Measurements from ENCODE around the gene PSMD6.
A peak's percentile ranks its signal among the peaks of the same experiment; 100 is the strongest.

Gene PSMD6

DNA sequence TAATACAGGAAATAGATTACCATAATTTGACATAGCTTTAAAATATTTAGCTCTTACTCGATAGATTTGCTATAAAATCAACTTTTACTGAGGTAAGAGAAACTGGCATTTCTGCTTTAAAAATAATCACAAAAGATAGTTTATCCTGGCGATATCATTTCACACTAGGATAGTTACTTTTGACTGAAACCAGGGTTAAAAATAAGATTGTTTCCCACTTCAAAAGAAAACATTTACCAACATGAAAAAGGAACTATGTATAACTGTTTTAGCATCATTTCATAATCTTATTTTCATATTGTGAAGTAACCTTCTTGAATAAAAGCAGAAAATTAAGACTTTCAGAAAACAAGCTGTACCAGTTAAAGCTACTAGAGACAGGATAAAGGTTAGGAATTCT, 15.3 kb downstream of the PSMD6 start:
- no peak for DNase-seq

DNA sequence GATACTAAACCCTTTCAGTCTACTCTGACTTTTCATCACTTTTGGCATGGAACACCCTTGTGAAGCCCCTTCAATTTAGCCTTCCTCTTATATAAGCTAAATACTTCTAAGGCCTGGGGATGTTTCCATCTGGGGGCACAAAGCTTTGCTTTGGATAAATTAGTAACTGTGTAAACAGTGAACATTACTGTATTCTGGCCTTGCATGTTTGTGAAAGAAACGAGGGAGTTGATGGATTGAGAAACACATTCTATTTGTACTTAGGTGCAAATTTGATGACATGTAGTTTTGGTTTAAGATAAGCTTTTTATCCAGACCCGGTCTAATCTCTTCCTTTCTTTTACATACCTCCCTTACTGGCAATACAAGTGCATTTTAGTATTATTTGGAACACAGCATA, 19.7 kb downstream of the PSMD6 start:
- no peak for DNase-seq

DNA sequence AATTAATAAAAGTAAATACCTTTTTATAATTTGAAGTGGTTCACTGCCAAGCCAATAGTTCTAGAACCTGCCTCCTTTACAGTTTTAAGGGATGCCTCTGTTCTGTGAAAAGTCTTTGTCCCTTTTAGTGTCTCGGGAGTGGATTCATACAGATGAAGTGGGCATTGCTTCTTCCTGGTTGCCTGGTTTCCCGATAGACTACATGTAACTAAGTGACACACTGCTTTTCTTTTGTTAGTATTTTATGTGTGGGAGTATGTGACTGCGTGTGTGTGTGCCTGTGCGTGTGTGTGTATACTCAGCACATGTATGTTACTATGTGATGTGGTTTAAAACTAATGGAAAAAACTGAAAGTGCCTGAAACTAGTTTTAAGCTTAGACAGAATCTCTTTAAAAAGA, 21.1 kb downstream of the PSMD6 start:
- no peak for DNase-seq

DNA sequence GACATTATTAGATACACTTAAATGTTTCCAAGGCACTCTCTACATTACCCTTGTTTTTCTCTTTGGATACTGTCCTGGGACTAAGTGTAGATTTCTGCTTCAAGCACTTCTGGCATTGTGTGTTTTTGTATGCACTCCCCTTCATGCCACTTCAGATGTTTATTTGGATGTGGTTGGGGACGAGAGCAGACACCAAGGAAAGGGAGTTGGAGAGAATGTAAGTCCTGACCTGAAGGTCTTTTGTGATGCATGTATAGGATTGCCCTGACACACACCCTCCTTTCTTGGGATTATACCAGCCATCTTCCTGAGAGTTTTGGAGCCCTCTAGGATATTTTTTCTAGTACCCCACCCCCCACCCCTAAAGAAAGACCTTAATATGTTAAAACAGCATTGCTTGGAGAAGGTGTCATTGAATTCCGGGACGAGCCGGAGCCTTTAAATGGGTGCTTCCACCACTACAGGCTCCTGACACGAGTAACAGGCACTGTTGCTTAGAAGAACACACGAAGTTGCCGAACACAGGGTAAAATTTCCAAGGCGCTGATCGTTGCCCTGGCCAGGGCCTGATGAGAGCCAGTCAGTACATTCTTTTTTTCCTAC, 22.7 kb downstream of the PSMD6 start:
- DNase-seq = no peak

DNA sequence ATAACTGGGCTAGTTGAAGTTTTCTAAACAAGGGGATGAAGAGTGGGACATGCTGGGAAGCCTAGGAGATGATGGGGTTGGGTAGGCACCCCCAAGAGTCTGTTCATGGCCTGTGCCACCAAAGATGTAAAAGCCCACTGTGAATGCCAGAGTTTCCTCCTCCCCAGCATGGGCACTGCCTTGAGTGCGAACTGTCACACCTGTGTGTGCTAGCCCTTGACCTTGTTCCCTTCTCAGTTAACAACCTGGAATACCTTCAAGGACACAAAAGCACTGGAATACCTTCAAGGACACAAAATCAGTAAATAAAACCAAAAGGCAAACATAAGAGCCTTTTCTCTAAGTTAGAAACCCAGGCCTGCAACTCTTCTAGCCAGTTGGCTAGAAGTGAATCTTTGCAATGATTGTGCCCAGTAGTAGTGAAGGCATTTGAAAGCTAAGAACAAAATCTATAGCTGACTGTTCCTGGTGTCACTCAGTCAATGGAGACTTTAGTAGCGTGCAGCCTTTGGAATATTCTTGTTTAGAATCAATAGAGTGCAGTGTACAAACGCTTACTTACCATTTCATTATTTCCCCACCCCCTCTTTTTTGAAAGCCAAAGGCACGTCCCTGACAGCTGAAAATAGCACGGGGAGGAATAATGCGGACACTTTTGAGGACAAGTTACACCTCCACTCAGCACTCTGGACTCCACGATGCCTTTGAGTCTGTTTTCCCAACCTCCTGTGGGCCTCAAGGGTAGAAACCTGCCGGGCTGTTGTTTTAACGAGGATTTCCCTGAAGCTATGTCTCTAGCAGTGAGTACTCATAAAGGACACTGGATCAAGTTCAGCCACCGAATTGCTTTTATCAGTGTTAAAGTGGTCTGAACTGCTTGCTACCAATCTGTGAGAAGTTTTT, 24.2 kb downstream of the PSMD6 start:
- DNase-seq = no peak

DNA sequence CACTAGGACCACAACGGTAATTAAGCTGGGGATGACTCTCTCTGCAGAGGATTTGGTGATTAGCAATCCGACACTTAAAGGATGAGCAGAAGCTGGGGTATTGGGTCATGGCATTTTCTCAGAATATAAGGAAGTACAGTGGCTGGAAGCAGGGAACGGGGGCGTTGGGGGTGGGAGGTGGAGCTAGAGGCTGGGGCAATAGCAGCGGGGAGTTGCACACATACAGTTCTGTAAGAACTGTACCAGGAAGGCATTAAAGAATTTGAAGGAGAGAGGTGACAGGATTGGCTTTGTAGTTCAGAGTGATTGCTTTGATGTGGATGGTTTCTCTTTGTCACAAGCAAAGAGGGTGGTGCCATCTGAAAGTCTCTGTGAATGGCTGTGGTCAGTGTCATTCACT, 28.2 kb downstream of the PSMD6 start:
- DNase-seq = no peak

DNA sequence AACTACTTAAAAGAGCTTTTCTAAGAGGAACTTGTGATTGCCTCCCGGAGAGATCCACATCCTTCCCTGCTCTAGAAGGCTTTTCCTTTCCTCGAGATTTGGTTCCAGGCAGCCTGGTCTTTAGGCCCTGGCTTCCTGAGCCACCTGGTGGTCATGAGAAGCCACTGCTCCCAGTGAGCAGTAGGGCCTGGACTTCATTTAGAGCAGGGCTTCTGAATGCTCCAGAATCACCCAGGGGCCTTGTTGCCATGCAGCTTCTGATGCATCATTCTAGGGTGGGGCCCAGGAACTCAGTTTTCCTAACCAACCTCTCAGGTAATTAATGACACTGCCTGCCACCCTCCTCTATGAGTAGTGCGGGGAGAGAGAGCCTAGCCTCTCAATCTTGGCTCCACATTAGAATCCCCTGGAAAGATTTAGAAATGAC, 29.6 kb downstream of the PSMD6 start:
- DNase-seq = peak; percentile 72

DNA sequence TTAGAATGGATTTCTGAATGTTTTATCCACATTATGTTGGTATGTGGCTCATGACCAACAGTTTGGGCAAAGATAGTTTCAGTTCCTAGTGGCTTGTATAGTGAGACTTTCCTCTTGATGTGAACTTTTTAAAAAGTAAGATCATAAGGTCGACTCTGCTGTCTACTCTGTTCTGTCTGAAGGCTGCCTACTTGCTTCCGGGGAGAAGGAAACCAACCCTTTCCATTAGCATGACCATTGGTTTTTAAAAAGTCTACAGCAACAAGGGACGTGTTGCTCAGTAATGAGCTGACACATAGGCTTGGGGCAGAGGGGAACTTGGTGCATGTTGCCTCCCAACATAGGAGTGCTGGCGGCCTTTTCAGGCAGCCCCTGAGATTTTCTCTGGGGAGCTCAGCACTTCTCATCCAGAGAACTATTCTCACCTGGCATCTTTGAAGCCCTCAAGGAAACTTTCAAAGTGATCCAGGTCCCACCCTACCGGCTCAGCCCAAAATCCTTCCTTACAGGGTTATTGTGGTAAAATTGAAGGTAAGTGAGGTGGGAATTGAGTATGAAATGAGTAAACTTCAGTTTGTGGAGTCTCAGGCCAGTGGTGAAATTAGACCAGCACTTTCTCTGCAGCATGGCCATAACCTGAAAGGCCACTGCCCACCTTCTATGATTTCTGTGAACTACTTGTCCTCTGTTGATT, 30.6 kb downstream of the PSMD6 start:
- DNase-seq = no peak

DNA sequence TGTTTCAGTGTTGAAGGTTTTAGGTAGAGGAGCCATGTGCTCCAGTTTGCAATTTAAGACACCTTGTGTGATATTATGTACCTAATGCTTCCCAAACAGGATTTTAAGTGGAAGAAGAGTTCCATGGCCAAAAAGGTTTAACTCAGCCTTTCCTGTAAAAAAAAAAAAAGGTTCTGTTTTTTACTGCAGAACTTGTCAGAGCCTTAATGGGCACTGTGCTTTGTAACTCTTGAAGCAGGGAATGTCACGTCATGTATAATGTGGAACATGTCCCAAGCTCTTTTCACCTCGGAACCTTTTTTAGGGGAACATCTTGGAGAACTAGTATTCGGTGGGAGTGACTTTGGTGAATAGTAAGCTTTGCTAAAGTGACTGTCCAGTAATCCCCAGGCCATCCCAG, 31.6 kb downstream of the PSMD6 start:
- no peak for DNase-seq

DNA sequence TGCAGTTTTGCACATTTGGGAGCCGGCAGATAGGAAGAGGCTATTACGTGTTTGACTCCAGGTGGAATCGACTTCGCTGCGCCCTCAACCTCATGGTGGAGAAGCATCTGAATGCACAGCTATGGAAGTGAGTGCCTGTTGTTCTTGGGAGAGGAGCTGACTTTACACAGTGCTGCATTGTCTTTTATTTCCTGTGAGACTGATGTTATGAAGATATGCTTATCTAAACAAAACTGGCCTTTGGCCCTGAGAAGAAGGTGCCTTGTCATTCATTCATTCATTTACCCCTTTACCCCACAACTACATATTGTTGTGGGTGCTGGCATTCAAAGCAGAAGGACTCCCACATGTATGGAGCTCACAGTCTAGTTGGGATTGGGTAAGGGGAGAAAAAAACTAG, 32.6 kb downstream of the PSMD6 start:
- DNase-seq = no peak

DNA sequence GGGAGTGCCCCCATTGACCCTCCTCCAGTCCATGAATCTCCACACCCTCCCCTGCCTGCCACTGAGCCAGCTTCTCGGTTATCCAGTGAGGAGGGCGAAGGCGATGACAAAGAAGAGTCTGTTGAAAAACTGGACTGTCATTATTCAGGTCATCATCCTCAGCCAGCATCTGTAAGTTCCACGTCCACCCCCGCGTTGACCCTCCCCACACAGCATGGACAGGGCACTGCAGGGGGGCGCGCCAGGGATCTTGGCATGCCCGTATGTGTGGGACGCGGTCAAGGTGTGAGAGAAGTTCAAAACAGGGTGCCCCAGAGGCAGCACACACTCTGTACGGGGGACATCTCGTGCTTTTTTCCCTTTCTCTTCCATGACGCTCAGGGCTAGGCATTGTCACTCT, 33.1 kb downstream of the PSMD6 start:
- no peak for DNase-seq

DNA sequence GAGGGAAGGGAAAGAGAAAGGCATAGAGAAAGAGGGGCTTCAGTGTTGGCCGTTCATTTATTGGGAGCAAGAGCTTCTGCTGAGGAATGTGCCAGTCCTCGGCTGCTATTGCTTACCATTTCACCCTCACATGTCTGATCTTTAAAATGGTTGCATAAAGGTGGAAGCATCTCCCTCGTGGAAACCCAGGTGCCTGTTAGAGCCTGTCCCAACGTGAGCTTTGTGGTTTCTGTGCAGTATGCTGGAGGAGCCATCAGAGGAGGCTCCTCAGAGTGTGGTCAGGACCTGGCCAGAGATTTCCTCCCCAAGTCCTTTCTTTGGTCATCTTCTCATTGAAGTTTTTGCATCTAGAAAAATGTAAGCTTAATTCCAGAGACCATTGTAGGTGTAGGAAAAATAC, 34.4 kb downstream of the PSMD6 start:
- no peak for DNase-seq

DNA sequence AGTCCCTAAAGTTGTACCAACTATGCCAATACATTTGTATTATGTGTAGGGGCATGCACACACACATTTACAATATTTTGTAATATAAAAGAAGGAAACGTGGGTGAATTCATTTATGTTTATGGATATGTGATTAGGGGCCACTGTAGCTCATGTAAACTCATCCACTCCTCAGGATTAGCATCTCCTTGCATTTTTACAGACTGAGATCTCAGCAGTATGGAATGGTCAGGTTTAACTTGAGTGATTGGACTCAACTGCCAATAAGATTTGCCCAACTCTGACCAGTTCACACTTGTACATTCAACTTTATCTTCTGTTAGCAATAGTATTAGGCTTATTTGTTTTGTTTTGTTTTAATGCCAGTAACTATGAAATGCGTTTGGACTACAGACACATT, 36.5 kb downstream of the PSMD6 start:
- DNase-seq = no peak

DNA sequence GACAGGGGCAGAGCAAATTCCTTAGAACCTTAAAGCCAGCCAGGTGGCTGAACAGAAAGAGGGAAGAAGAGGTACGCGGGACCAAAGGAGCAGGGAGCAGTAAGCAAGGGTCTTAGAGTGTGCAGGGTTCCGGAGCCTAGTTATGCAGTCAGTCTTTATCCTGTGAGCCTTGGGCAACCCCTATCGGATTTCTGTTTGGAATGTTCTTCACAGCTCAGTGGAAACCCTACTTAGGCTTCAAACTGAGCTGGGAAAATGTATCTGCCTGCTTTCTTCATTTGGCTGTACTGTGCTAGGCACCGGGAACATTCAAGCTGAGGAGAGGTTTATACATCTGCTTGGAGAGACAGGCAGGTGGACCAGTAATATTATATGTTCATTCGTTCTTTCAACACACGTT, 37.1 kb downstream of the PSMD6 start:
- DNase-seq = no peak

DNA sequence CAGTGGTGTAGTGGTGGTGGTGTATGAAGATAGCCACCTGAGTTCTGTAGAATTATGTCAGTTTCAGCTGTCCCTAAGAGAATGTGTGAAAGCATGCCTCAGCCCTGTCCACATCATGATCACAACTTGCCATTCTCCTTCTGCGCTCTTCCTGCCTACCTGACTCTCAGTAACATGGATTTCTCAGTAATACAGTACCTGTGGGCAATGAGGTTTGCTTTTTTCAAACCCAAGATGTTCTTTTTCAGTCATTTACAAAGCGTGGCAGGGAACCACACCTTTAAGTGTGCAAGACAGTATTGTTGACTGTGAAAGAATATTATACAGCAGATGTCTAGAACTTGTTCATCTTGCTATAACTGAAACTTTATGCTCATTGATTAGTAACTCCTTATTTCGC, 38.9 kb downstream of the PSMD6 start:
- DNase-seq = no peak

DNA sequence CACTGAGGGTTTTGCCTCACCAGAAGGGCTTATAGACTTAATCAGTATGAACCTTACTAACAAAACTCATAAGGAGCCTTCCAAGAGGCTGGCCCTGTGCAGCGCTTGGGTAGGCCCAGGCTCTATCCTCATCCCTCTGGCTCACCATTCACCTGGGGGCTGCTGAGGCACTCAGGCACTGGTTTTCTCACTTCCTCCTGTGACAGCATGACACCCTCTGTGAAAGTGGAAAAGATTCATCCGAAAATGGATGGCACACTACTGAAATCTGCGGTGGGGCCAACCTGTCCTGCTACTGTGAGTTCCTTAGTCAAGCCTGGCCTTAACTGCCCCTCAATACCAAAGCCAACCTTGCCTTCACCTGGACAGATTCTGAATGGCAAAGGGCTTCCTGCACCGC, 41.3 kb downstream of the PSMD6 start:
- DNase-seq = no peak

DNA sequence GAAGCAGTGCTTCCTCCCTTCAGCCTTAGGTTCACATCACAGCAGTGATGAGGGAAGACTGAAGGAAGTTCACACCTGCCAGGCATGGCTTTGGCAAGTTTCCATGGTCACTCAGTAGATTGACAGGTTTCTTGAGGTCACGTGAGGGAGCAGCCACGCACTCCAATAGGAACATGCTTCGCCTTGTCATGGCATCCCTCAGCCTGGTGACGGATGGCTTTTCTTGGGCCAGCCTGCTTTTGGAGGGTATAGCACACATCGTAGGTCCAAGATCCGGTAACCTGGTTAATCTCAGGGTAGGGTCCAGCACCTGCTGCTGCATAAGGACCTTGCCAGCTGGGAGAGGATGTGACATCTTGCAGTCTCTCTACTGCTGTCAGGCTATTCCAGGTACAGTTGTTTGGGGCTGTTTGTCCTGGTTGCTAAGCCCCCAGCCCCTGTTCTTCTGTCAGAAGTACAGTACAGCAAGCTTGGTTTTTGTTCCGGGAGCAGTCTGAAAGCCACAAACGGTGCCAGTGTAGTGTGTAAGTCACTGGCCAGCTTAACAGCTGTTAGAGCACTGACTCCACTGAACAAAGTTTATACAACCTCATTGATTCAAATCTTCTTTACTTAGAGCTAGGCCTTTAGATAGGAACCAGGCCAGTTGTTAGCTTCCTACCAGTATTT, 42.3 kb downstream of the PSMD6 start:
- peak; percentile 28 for DNase-seq

DNA sequence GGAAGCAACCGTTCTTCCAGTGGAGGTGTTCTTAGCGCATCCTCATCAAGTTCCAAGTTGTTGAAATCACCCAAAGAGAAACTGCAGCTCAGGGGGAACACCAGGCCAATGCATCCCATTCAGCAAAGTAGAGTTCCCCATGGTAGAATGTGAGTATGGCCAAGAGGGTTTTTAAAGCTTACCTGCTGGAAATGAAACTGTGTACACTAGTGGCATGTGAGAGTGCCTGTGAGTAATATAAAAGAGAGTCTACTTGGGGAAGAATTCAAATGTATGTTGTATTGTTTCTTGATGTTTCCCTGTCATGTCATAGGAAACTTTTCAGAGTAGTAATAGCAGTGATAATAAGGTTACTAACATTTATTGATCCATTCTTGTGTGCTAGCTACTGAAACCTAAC, 43.3 kb downstream of the PSMD6 start:
- DNase-seq = no peak

DNA sequence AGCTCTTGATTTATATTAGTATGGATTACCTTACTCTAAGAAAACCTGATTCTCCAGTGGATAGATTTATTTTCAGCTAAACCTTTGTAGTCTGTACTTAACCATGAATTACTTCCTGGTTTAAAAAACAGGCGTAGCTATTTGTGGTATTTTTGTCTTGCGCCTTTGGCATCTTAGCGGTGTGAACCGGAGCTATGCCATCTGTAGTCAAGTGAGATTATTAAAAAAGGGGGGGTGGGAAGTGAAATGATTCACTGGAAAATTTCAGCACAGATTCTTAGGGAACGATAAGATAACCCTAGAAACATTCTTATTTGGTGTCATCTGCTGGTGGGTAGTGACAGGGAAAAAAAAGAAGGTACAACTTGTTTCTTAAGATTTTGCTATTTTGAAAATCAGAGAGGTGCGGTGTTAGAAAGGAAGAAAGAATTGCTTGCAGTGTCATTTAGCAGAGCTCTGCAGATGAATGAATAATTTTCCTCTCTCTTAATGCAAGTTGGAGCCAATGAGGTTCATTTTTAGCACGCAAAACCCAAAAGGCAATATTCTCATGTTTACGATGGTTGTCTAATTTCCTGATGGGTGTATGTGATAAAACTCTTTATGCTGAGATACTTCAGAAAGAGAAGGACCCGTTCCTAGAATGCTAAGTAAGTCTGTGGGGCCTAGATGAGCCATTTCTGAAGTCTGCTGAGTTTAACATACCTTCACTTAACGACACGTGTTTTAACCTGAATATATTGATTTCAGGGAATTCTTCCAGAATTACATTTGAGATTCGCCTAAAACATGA, 44.0 kb downstream of the PSMD6 start:
- peak; percentile 67 for DNase-seq

DNA sequence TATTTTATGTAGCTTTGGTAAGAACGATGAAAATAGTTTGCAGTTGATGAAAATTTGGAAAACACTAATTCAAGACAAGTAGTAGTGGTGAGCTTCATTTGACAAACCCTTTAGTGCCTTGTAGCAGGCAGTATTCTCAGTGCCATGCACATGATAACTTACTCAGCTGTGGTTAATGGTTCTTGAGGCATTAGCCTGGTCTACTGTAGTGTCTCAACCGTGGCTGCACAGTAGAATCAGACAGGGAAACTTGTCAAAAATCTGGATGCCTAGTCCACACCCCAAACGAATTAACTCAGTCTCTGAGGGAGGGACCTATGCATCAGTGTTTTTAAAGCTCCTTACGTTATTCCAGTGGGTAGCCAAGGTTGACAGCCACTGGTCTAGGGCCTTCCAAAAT, 45.4 kb downstream of the PSMD6 start:
- DNase-seq = no peak

DNA sequence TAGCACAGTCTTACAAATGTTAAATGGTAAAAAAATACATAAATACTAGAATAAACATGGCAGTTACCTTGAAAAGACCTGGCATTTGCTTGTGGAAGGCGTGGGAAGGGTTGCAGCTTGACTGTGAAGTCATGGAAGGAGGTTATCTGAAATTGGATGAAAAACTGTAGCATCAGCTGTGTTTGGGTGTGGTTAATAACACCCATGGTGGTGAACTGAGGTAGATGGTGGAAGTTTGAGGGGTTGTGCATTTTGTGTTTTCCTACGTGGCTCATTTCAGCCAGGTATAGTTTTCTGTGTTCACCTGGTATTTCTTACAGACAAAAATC, 46.5 kb downstream of the PSMD6 start:
- DNase-seq = no peak

DNA sequence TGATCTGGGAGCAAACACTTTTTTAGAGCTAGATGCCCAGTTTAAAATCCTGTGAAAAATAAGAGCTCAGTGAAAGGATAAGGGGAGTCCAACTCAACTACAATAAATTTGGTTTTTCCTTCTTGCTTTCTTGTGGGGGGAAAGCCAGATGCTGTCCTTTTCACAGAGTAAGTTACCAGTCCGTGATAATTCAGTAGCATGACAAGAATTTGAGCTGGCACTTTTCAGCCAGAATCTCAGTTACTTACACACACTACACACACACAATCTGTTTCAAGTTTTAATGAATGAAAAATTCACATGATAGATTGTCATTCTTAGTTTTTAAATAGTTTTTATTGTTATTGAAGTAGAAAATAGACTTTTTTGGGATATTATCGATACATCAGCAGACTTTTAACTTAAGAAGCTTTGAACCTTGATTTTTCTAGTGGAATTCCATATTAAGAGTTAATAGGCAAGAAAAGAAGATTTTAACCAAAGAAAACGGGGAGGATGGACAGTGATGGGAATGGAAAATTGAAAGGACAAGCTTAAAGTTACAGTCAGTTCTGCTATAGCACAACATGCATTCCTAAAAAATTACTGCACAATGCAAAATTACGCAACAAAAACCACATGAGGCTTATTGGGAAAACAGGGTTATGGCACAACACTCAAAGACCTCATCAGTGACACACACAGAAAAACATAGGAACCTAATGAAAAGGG, 47.0 kb downstream of the PSMD6 start:
- no peak for DNase-seq

Measured in CD4-positive, alpha-beta T cell treated with Interleukin-10 for 1 hour (primary cell).